KG1 (cell line): ENCODE results near the gene CHRD.
A peak's percentile ranks its signal among the peaks of the same experiment; 100 is the strongest.

ENCODE experiments used
- DNase-seq: peaks from one replicate; lab custom pipeline; 2025; lab: John Stamatoyannopoulos, UW

Gene CHRD

GRCh38 chr3:184360929-184361531 lies 18.8 kb upstream of the CHRD start:
- no peak for DNase-seq

DNA sequence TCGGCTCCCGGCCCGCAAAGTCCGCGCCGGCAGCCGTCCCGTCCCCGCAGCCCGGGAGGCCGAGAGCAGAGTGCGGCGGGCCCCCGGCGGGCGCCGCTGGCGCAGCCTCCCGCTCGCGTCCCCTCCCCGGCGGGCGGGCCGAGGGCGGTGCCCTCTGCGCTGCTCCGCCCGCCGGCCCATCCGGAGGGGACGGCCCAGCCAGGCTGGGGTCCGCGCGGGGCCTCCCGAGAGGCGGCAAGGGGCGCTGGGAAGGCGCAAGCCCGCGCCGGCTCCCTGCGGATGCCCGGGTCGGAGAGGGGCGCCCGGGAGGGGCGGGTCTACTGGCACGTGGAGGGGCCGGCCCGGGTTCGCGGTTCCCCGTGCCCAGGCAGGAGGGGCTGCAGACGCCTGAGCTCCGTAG lies 18.3 kb upstream of the CHRD start, which contains the start of the genes CLCN2 and POLR2H:
Gene CLCN2 (minus strand): TSS at position 74 of the 400 bp plus-strand sequence. CDS start 126 bp downstream, outside the sequence.
Gene POLR2H (plus strand): TSS at position 179 of the 400 bp plus-strand sequence. CDS start 1,783 bp downstream, outside the sequence.
- DNase-seq, result no peak

DNA sequence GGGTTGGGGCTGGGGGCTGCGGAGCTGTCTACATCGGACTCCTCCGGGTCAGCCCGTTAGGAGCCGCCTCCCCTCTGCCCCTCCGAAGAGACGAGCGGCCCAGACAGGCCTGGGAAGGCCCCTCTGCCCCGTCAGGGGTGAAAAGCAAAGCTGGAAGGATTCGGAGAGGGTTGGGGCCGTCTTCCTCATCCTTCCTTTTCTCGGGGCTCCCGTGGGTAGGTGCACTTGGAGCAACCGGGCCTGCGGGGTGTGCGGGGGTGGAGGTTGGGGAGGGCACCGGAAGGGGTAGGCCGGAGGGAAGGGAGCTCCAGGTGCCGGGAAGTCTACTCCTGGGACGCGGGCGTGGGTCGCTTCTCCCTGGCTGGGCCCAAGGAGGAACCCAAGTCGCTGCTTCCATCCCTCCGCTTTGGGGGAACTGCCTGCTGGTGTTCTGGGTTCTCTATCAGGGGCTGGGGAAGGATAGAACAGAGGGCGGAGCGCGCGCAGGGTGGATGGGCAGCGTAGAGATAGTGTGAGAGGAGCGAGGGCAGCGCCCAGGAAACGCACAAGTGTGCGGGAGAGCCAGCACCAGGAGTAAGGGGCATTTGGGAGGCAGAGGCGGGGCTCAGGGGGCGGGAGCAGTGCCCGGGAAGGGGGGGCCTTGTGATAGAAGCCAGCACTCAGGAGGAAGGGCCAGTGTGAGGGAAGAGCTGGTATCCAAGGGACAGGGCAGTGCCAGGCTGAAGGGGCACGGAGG lies 17.8 kb upstream of the CHRD start:
- peak; percentile 28 for DNase-seq

GRCh38 chr3:184362668-184363546 lies 16.9 kb upstream of the CHRD start:
- DNase-seq, result peak; percentile 96

- DNase-seq, result no peak
Measured at GRCh38 chr3:184366619-184367289, 13.1 kb upstream of the CHRD start.

GRCh38 chr3:184368116-184368515 lies 11.7 kb upstream of the CHRD start:
- no peak for DNase-seq

- no peak for DNase-seq
Measured at GRCh38 chr3:184368586-184369183, 11.2 kb upstream of the CHRD start.

DNA sequence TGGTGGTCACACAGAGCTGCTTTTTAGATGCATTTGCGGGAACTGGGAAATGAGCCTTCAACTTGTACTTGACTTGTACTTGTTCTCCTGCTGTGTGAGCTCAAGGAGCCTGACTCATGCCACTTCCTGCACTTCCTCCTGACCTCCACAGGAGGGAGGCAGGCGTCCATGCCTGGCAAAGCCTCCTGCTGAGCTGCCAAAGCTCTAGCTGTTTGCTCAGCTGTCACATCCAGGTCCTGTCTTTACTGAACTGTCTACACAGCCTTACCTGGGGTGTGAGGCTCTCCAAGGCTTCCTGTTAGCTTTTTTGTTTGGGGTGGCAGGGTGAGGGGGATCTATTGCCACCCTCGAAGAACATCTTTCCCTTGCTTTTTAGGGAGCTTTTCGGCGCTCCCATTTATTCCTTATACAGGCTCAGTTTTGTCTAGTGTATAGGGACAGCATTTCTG lies 8.3 kb upstream of the CHRD start:
- peak; percentile 19 for DNase-seq

- DNase-seq, result no peak
Measured at GRCh38 chr3:184372296-184372821, 7.5 kb upstream of the CHRD start.

DNA sequence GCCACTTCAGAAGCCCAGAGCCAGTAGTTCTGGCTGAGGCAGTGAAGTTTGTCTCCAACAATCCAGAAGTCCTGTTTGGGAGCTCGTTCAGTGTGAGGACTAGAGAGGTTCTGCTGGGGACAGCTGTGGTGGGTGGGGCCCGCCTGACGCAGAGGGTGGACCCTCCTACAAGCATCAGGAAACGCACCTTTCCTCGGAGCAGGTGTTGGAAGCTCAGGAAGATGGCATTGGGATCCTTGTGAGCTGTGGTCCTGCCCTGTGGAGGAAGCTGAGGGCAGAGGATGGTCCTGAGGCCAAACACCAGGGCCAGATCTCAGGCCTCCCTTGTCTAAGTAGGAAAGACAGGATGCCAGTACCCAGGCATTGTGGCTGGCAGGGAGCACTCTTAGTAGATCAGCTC lies 6.9 kb upstream of the CHRD start:
- no peak for DNase-seq

DNA sequence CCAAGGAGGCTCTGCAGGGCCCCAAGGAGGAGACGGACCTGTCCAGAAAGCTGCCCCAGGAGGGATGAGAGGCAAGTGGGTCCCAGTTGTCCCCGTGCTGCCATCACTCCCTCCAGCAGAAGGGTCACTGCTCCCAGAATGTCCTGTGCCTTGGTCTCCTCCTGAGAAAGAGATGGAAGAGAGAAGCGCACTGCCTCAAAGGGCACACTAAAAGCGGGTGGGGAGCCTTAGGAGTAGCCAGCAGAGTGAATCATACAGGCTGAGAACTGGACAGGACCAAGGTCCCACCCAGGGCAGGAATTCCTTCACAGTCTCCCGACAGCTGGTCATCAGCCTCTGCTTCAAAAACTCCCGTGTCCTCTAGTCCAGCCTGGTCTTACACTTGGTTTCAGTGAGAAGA lies 6.4 kb upstream of the CHRD start:
- DNase-seq, result no peak

- DNase-seq, result no peak
Measured at GRCh38 chr3:184375747-184376461, 4.0 kb upstream of the CHRD start.

- no peak for DNase-seq
Measured at GRCh38 chr3:184377374-184377773, 2.5 kb upstream of the CHRD start.

- no peak for DNase-seq
Measured at GRCh38 chr3:184377882-184378445, 1.9 kb upstream of the CHRD start, which contains the start of gene THPO. TSS of gene THPO (minus strand) at chr3:184378207. CDS start at chr3:184376259, 1,948 bp downstream.

DNA sequence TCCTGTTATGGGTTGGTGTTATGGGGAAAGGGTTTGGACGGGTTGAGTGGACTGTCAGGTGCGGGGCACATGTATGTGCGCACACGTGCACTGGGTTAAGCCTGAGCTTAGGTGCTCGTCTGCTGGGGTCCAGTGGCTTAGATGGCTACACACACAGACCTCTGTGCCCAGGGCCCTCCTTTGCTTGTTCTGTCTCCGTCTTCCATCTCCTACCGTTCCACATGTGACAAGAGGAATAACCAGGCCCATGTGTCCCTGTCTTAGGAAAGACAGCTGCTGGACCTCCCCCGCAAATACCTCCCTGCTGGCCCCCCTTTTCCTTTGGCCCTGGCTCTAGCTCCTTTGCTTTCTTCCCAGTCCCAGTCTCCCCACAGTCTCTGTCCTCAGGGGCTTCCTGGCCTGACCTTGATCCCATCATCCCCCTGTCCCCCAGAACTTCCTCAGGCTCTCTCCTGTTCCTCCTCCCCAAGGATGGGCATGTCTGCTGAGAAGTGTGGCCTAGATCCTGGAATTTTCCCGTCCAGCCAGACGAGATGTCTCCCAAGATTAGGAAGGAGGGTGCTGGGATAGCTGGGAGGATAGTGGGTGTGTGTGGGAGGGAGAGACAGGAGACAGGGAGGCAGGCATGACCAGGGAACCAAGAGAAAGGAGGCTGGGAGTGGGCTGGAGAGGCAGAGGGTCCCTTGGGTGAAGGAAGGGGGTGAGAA lies 1.1 kb upstream of the CHRD start:
- DNase-seq, result no peak

DNA sequence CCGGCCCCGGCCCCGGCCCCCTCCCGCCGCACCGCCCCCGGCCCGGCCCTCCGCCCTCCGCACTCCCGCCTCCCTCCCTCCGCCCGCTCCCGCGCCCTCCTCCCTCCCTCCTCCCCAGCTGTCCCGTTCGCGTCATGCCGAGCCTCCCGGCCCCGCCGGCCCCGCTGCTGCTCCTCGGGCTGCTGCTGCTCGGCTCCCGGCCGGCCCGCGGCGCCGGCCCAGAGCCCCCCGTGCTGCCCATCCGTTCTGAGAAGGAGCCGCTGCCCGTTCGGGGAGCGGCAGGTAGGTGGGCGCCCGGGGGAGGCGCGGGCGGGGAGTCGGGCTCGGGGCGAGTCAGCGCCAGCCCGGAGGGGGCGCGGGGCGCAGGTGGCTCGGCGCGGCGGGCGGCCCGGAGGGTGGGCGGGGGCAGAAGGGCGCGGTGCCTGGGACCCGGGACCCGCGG lies 352 bp downstream of the CHRD start:
- no peak for DNase-seq

GRCh38 chr3:184380627-184381260 lies 890 bp downstream of the CHRD start:
- no peak for DNase-seq

GRCh38 chr3:184381261-184382224 lies 1.7 kb downstream of the CHRD start:
- DNase-seq, result no peak
